Measurements from ENCODE around the gene IGF2R.

DNA sequence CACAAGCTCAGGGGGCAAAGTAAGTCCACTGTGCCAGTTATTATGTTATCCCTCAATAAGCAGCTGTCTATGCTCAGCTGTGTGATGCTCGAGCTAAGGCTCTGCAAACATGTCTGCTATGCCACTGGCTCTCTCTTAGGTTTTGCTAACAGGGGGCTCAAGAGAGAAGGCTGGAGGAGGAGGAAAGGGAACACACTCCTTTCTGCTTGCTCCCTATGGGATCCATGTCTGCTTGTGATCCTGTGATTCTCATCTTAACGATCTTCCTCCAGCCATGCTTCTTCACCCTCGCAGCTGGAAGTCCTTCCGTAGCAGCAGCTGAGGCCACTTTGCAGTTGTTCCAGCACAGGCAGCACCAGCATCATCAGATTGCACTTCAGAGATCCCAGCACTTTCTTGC lies 37.0 kb upstream of the IGF2R start:
- TF ChIP-seq CTCF (IDR thresholded peaks at IDR 0.05; ENCODE audit: low read length): no peak
- TF ChIP-seq EZH2phosphoT487 (IDR thresholded peaks at IDR 0.05; ENCODE audit: low read length): no peak

Data from MM.1S (cell line).